ENCODE data around the gene TRAPPC8.

DNA sequence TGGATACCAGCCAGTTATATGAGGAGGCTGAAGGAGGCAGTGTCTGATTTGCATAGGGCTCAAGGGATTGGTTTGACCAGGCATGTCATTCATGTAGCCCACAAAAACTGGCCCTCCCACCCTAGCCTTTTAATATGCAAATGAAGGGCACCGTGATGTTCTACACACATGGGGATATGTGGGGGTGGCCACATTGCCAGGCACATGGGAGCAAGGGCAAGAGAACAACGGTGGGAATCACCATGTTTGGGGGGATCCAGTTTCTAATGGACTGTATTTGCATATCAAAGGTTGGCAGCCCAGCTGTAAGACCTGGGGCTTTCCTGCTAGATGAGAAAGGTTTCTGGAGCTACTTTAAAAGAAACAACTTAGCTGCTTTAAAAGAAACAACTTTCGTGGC is 117.2 kb downstream of the TRAPPC8 start:
- TF ChIP-seq, protein P1, sequence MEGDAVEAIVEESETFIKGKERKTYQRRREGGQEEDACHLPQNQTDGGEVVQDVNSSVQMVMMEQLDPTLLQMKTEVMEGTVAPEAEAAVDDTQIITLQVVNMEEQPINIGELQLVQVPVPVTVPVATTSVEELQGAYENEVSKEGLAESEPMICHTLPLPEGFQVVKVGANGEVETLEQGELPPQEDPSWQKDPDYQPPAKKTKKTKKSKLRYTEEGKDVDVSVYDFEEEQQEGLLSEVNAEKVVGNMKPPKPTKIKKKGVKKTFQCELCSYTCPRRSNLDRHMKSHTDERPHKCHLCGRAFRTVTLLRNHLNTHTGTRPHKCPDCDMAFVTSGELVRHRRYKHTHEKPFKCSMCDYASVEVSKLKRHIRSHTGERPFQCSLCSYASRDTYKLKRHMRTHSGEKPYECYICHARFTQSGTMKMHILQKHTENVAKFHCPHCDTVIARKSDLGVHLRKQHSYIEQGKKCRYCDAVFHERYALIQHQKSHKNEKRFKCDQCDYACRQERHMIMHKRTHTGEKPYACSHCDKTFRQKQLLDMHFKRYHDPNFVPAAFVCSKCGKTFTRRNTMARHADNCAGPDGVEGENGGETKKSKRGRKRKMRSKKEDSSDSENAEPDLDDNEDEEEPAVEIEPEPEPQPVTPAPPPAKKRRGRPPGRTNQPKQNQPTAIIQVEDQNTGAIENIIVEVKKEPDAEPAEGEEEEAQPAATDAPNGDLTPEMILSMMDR (IDR thresholded peaks at IDR 0.05; ENCODE audit: insufficient read depth, low read depth, low read length), result no peak
- no peak for TF ChIP-seq EZH2 (IDR thresholded peaks at IDR 0.05; ENCODE audit: insufficient read depth, low read length)
